Mucosa of stomach (tissue), 1 donor: ENCODE data around the gene RIGI.

Experiments used
- H3K27me3 ChIP-seq: one replicate; pipeline ENCODE4 v1.7.0; 2013; ENCODE audit warnings: mild to moderate bottlenecking, low read length; ENCODE audit not compliant: control insufficient read depth, insufficient read depth
- H3K36me3 ChIP-seq: one replicate; pipeline ENCODE4 v1.7.0; 2013; ENCODE audit warnings: low read length; ENCODE audit not compliant: control insufficient read depth, insufficient read depth
- H3K4me1 ChIP-seq: one replicate; pipeline ENCODE4 v1.7.0; 2013; ENCODE audit warnings: mild to moderate bottlenecking, low read length; ENCODE audit not compliant: control insufficient read depth, insufficient read depth
- H3K4me3 ChIP-seq: one replicate; pipeline ENCODE4 v1.7.0; 2013; ENCODE audit warnings: low read length
- H3K9ac ChIP-seq: one replicate; pipeline ENCODE4 v1.7.0; 2013; ENCODE audit warnings: mild to moderate bottlenecking, low read length, moderate library complexity
- H3K9me3 ChIP-seq: one replicate; pipeline ENCODE4 v1.7.0; 2013; ENCODE audit warnings: mild to moderate bottlenecking, low read length, moderate library complexity; ENCODE audit not compliant: control insufficient read depth
- donor health status: Pancreatic carcinoma.

The RIGI gene

GRCh38 chr9:32486839-32487562, 39.0 kb downstream of the RIGI start:
- no peaks in the 10 kb centered on the region for H3K9me3 ChIP-seq
- H3K4me1 ChIP-seq: no peaks in the 10 kb centered on the region
- no peak overlapping the region for H3K4me3 ChIP-seq
- H3K36me3 ChIP-seq: peaks cover 5% of the 10 kb centered on the region
- no peak overlapping the region for H3K9ac ChIP-seq
- no peaks in the 10 kb centered on the region for H3K27me3 ChIP-seq

DNA sequence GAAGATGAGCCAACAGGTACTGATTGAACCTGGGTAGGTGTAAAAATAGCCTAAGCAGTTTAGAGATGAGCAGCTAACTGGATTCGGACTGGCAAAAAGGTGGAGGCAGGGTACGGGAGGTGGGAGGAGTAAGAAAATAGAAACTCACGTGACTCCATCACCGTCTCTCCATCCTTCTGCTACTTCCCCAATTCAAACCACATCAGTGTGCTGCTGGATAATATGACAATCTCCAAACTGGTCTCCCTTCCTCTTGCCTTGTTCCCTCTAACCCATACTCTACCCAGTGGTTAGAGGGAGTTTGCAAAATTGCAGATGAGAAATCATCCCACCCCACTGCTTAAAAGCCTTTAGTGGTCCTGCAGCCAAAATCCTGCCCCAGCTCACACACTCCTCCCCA, 42.7 kb downstream of the RIGI start:
- Histone ChIP-seq H3K4me3 (no peak overlapping the region), H3K4me1 (no peaks in the 10 kb centered on the region), H3K27me3 (no peaks in the 10 kb centered on the region), H3K9me3 (no peaks in the 10 kb centered on the region), H3K36me3 (peaks cover 5% of the 10 kb centered on the region), H3K9ac (no peak overlapping the region)
